ENCODE data around the gene GAB4.

The GAB4 gene

GRCh38 chr22:17009640-17010291, 1.7 kb upstream of the GAB4 start:
- TF ChIP-seq, protein P1, sequence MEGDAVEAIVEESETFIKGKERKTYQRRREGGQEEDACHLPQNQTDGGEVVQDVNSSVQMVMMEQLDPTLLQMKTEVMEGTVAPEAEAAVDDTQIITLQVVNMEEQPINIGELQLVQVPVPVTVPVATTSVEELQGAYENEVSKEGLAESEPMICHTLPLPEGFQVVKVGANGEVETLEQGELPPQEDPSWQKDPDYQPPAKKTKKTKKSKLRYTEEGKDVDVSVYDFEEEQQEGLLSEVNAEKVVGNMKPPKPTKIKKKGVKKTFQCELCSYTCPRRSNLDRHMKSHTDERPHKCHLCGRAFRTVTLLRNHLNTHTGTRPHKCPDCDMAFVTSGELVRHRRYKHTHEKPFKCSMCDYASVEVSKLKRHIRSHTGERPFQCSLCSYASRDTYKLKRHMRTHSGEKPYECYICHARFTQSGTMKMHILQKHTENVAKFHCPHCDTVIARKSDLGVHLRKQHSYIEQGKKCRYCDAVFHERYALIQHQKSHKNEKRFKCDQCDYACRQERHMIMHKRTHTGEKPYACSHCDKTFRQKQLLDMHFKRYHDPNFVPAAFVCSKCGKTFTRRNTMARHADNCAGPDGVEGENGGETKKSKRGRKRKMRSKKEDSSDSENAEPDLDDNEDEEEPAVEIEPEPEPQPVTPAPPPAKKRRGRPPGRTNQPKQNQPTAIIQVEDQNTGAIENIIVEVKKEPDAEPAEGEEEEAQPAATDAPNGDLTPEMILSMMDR (IDR thresholded peaks at IDR 0.05; ENCODE audit: low read depth, low read length, missing control alignments): no peak
- H3K4me3 ChIP-seq (ENCODE audit: low read depth, low read length): no peak overlapping the region
- DNase-seq (ENCODE audit: low read depth): no peak
- in situ Hi-C loops (cut with HindIII; ENCODE audit: low sequenced_read_pairs): no loop called here

GRCh38 chr22:17007257-17007656, 765 bp downstream of the GAB4 start:
- no peak overlapping the region for H3K4me3 ChIP-seq (ENCODE audit: low read depth, low read length)
- TF ChIP-seq, protein P1 (IDR thresholded peaks at IDR 0.05; ENCODE audit: low read depth, low read length, missing control alignments): no peak

GRCh38 chr22:16989915-16990314, 18.1 kb downstream of the GAB4 start:
- H3K4me3 ChIP-seq (ENCODE audit: low read depth, low read length): no peak overlapping the region
- in situ Hi-C loops (cut with HindIII; ENCODE audit: low sequenced_read_pairs): no loop called here
- TF ChIP-seq, protein P1 (IDR thresholded peaks at IDR 0.05; ENCODE audit: low read depth, low read length, missing control alignments): no peak
- no peak for DNase-seq (ENCODE audit: low read depth)

More at GRCh38 chr22:17007257-17007656, 765 bp downstream of the GAB4 start:
- in situ Hi-C loops (cut with HindIII; ENCODE audit: low sequenced_read_pairs): no loop called here
- DNase-seq (ENCODE audit: low read depth): no peak

DNA sequence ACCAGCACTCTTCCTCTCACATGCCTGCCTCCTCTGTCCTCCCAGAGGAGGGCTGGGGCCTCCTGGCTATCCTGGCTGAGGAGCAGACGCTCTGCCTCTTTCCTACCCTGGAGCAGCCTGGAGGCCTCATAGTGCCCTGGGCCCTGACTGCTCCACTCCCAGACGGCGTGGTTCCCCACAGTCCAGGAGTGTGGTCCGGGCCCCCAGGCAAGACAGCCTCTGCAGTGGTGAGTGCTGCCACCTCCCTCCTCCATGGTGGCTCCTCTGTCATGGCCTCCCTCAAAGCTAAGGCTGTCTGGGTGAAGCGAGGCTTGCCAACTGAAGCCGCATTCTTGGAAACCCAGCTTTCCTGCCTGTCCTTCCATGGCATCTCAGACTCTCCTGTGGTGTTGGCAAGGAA, 19.8 kb downstream of the GAB4 start:
- in situ Hi-C loops (cut with HindIII; ENCODE audit: low sequenced_read_pairs): no loop called here
- H3K4me3 ChIP-seq (ENCODE audit: low read depth, low read length): no peak overlapping the region
- TF ChIP-seq, protein P1 (IDR thresholded peaks at IDR 0.05; ENCODE audit: low read depth, low read length, missing control alignments): no peak
- no peak for DNase-seq (ENCODE audit: low read depth)

GRCh38 chr22:16987822-16988221, 20.2 kb downstream of the GAB4 start:
- DNase-seq (ENCODE audit: low read depth): no peak
- TF ChIP-seq, protein P1 (IDR thresholded peaks at IDR 0.05; ENCODE audit: low read depth, low read length, missing control alignments): no peak
- H3K4me3 ChIP-seq (ENCODE audit: low read depth, low read length): no peak overlapping the region
- in situ Hi-C loops (cut with HindIII; ENCODE audit: low sequenced_read_pairs): no loop called here

GRCh38 chr22:16975155-16975885, 32.7 kb downstream of the GAB4 start:
- DNase-seq (ENCODE audit: low read depth): no peak
- H3K4me3 ChIP-seq (ENCODE audit: low read depth, low read length): no peak overlapping the region
- in situ Hi-C loops (cut with HindIII; ENCODE audit: low sequenced_read_pairs): no loop called here
- TF ChIP-seq, protein P1 (IDR thresholded peaks at IDR 0.05; ENCODE audit: low read depth, low read length, missing control alignments): no peak

Data from astrocyte of the cerebellum (primary cell).